GM18520 (cell line): ENCODE data around the gene CFAP20DC.
"Not testable (repeated sequence)": the region's sequence is repeated elsewhere in the genome, so short reads cannot be mapped to it uniquely, and the experiment has no call there.

Source experiments
- ATAC-seq: cut with Tn5 transposase; IDR thresholded peaks from one replicate; pipeline ENCODE4 v1.9.1; 2021; ENCODE audit not compliant: unreplicated experiment

The CFAP20DC gene

GRCh38 chr3:58874795-58875194, 175.0 kb downstream of the CFAP20DC start:
- ATAC-seq = peak; percentile 65

GRCh38 chr3:58874248-58874741, 175.5 kb downstream of the CFAP20DC start:
- ATAC-seq = peak; percentile 60

GRCh38 chr3:58868097-58868779, 181.6 kb downstream of the CFAP20DC start:
- no peak for ATAC-seq

GRCh38 chr3:58867621-58868020, 182.2 kb downstream of the CFAP20DC start:
- no peak for ATAC-seq

- no peak for ATAC-seq
Measured at GRCh38 chr3:58866079-58866478, 183.7 kb downstream of the CFAP20DC start.

GRCh38 chr3:58864480-58864879, 185.3 kb downstream of the CFAP20DC start:
- no peak for ATAC-seq

GRCh38 chr3:58863206-58863605, 186.6 kb downstream of the CFAP20DC start:
- no peak for ATAC-seq

- no peak for ATAC-seq
Measured at GRCh38 chr3:58861551-58861950, 188.3 kb downstream of the CFAP20DC start.

- no peak for ATAC-seq
Measured at GRCh38 chr3:58858126-58858525, 191.7 kb downstream of the CFAP20DC start.

- no peak for ATAC-seq
Measured at GRCh38 chr3:58857402-58857801, 192.4 kb downstream of the CFAP20DC start.

- ATAC-seq = no peak
Measured at GRCh38 chr3:58848826-58849225, 201.0 kb downstream of the CFAP20DC start.

- not testable (repeated sequence) for ATAC-seq
Measured at GRCh38 chr3:58842050-58842747, 207.6 kb downstream of the CFAP20DC start.

GRCh38 chr3:58840949-58841348, 208.9 kb downstream of the CFAP20DC start:
- ATAC-seq = no peak

- no peak for ATAC-seq
Measured at GRCh38 chr3:58839964-58840363, 209.9 kb downstream of the CFAP20DC start.

- ATAC-seq = no peak
Measured at GRCh38 chr3:58839187-58839586, 210.6 kb downstream of the CFAP20DC start.

- no peak for ATAC-seq
Measured at GRCh38 chr3:58837856-58838255, 212.0 kb downstream of the CFAP20DC start.

- ATAC-seq = no peak
Measured at GRCh38 chr3:58837141-58837843, 212.5 kb downstream of the CFAP20DC start.

- no peak for ATAC-seq
Measured at GRCh38 chr3:58835086-58835485, 214.7 kb downstream of the CFAP20DC start.

GRCh38 chr3:58833491-58833890, 216.3 kb downstream of the CFAP20DC start:
- no peak for ATAC-seq

GRCh38 chr3:58829321-58830000, 220.4 kb downstream of the CFAP20DC start:
- ATAC-seq = no peak

GRCh38 chr3:58824777-58825176, 225.0 kb downstream of the CFAP20DC start:
- no peak for ATAC-seq
